Stimulated activated CD4-positive, alpha-beta T cell treated with anti-CD3 and anti-CD28 coated beads, Interleukin-12 subunit alpha, Interleukin-12 subunit beta, amount 100 ng/mL, for 24 hours (primary cell): Measurements from ENCODE around the gene MRPL33.

ENCODE experiments used
- DNase-seq, 2 experiments: peaks; one replicate each; pipeline ENCODE4 v3.0.0-alpha.2; 2020; ENCODE audit warnings: low read depth in 2 of 2

Gene MRPL33

DNA sequence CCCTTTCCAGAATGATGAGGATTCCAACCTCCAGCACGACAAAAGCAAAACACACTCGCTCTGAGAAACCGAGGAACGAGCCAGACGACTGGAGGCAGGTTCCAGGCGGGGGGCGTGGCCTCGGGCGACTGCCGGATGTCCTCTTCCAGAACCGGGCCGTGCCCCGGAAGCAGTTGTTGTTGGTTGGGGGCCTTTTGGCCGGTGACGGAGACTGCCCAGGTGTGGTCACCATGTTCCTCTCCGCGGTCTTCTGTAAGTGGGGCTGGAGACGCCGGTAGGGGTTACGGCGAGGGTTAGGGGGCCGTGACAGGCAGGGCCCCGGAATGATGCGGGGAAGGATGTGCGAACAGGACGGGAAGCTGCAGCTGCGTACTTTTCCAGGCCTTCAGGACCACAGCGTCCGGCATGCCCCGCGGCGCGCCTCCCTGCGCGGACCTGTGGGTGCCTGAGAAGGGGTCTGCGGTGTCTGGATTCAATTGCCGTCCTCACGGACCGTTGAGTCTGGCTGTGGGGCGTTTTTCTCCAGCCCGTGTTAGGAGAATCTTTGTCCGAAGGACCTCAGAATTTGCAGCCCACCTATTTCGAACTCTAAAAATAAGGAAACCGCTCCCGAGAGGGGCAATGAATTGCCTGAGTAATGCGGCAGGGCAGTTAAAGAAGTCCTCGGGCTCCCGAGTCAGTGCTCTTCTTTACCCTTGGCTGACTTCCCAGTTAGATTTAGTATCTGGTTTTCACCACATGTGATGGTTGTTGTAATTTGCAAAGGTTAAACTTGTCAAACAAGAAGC lies at the start of gene MRPL33:
Gene MRPL33 (plus strand): TSS at position 172 of the 788 bp plus-strand sequence. CDS start 59 bp downstream, at position 231.
- DNase-seq, result peak; percentile 85 to 93

DNA sequence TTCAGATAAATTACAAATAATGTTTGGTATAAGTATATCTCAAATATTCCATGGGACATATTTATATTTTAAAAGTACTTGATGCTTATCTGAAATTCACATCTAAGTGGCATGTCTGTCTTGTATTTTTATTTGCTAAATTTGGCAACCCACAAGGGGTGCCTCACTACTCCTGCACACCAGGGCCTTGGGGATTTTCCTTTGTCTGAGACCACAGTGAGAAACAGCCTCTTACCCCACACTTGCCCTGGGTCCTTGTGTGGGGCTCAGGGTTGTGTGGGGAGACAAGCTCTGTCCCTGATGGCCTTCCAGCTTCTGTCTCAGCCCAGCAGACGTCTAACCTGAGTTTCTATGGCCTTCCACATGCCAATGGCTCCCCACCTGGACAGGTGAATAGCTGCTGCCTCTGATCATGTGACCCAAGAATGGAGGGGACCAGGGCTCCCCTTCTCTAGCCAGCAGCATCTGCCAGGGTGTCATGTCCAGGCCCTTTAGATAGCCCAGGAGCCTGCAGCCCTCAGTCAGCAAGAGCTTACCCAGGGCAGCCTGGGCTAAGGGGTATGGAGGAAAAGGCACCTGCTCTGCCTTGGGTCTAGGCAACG lies 49.5 kb upstream of the MRPL33 start:
- no peak for DNase-seq

- no peak for DNase-seq
These were observed 48.0 kb upstream of the MRPL33 start for GRCh38 chr2:27723372-27724144.

DNA sequence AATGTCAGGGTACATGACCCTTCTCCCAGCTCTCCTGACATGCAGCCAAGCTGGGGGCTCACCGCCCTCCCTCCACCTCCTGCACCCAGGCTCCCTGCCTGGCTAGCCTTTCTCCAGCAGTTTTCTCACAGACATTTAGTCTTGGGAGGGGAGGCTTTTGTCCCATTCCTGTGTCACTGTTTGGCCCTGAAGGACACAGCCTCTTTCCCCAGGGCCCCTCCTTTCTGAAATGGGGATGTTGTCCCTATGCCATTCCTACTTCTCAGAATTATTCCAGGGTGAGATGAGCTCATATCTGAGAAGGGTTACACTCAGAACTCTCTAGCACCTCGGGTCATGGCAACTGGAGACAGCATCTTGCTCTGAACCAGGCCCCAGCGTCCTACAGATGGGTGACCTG lies 47.3 kb upstream of the MRPL33 start:
- no peak for DNase-seq

GRCh38 chr2:27724905-27725701 lies 46.4 kb upstream of the MRPL33 start:
- no peak for DNase-seq

- DNase-seq, result no peak
These were observed 44.3 kb upstream of the MRPL33 start for GRCh38 chr2:27727257-27727656.

GRCh38 chr2:27728081-27728858 lies 43.2 kb upstream of the MRPL33 start:
- no peak for DNase-seq

DNA sequence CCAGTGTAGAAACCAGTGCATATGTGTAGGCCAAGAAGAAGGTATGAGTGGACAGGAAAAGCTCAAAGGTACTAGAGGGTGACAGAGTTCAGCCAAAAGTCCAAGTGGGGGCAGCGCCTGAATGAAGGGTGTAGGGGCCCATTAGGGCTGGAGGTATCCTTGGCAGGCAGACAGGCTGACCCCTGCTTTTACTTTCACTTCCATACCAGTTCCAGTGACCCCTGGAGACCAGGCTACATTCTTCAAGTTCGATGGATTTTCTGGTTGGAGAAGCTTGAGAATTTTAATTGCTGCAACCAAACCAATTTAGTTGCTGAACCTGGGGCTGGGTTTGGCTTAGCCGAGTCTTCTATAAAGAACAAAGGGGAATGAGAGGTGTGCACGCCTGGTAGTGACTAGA lies 42.3 kb upstream of the MRPL33 start:
- DNase-seq, result no peak

DNA sequence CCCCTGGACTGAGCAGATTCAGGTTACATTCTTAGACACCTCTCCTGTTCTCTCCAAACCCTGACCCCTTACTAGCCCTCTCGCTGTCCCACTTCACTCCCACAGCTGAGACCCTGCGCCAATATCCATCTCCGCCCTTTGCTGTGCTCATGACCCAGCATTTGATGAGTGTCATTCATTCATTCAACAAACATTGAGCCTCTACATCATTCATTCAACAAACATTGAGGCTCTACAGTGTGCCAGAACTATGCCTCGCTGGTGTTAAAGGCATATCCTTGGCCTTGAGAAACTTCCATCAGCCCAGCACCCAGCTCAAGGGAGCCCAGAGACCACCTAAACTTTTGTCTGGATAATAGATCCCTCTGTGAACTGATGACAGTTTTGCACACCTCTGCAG lies 41.9 kb upstream of the MRPL33 start:
- DNase-seq, result no peak

DNA sequence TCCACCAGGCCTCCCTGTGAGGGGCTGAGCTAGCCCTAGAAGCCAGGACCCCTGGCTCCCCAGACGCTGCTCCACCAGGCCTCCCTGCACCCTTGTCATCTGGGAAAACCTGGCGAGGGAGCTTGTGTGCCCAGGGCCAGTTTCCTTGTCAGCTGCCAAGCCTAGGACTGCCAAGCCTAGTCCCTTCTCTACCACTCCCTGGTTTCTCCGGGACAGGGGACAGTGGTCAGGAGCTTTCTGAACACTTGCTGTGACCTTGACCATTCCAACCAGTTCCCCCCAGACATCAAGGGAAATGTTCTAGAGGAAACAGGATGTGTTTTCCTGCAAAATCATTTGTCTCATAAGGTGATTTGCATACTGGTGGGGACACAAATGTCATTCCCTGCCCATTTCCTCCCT lies 41.3 kb upstream of the MRPL33 start:
- no peak for DNase-seq

DNA sequence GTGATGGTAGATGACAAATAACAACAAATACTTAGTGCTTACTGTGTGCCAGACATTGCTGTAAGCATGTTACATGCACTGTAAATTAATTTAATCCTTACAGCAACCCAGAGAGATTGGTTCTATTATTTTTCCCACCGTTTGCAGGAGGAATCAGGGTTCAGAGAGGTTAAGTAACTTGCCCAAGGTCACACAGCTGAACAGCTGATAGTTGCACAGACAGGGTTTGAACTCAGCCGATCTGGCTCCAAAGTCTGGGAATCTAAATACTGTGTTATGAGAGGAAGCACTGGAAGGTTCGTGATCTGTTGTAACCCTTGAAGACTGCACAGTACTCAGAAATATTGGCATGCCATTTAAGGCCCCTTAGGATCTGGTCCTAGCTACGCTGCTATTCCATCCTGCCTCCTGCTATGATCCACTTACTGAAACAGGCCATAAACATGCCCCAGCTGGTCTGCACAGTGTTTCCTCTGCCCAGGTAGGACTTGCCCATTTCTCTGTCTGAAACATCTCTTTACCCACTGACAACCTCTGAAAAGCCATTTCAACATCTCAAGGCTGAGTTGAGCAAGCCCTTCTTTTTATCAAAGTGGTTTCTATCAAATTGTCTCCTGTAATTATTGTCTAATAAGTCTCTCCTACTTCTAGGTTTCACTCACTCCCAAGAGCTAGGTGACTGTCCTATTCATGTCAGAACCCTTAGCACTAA lies 40.4 kb upstream of the MRPL33 start:
- no peak for DNase-seq

- no peak for DNase-seq
These were observed 37.2 kb upstream of the MRPL33 start for GRCh38 chr2:27734305-27734704.

DNA sequence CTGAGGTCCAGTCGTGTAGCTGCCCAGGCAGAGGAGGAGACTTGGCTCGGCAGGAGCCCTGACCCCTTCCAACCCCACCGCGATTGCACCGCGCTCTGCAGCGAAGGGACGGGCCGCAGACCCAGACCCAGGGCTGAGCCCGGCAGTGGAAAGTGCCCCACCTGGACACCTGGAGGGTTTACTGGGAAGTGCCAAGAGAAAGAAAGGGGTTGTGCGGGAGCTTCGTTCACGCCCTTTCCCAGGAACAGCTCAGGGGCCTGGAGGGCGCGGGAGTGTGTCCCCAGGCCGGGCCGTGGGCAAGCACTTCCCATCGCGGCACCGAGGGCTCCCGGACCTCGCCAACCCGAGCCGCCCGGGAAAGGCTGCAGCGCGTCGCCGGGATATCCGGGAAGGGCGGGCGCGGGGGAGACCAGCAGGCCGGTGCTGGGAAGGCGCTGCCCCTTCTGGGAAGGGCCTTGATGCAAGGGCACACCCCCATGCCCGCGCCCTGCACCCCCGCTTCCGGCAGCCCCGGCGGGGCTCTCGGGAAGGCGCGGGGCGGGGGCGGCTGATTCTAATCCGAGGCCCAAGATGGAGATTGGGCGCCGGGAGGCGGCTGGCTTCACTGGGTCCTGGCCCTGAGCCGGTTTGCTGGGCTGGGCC lies 36.1 kb upstream of the MRPL33 start:
- peak; percentile 32 to 64 for DNase-seq

GRCh38 chr2:27736031-27736889 lies 35.3 kb upstream of the MRPL33 start:
- no peak for DNase-seq

- no peak for DNase-seq
These were observed 34.7 kb upstream of the MRPL33 start for GRCh38 chr2:27736890-27737204.

GRCh38 chr2:27737676-27738348 lies 33.7 kb upstream of the MRPL33 start:
- no peak for DNase-seq

DNA sequence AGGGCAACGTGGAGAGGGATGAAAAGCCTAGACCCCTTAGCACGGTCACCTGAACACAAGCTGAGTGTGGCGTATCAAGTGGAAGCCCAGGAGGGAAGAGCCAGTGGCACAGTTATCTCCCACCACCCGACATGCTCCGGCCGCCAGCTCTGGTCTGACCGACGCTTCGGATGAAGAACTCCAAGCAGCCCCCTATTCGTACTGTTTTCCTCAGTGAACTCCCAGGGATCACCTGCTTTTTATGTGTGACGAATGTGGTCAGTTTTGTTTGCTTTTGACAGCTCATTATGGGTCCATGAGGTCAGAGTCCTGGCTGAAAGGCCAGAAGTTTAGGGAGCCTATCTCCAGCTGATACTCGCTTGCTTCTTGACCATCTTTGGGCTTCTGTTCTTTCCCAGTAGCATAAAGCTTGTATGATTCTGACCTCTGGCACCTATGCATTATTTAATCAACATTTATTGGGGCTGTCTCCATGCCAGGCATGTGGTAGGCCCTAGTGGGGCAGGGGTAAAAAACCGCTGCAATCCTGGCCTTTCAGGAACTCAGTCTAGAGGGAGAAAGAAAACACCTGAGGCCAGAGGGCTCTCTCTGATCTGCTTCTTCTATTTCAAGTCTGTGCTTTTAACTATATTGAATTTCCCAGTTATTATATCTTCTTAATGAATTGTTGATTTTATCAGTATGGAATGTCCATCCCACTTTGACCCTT lies 33.0 kb upstream of the MRPL33 start:
- no peak for DNase-seq

DNA sequence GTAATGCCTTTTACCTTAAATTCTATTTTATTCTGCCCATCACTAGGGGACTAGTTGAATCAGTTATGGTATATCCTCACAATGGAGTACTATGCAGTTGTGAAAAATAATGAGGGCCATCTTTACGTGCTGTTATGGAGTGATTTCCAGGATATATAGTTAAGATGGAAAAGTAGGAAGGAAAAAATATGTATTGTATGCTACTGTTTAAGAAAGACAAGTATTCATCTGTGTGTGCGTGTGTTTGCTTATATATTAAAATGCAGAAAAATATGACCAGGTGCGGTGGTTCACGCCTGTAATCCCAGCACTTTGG lies 32.5 kb upstream of the MRPL33 start:
- no peak for DNase-seq
